GM12878 (cell line): Measurements from ENCODE around the gene BTBD19. TPM values are rescaled to one million over a fixed set of nuclear protein-coding genes. Genes with fewer than 3 reads are reported as not detected.
A peak's percentile ranks its signal among the peaks of the same experiment; 100 is the strongest.

ENCODE experiments used
- BCLAF1 ChIP-seq: fragments of 450-650 bp; IDR thresholded peaks from 2 replicates; pipeline ENCODE4 v1.6.1; 2017; ENCODE audit warnings: antibody characterized with exemption, mild to moderate bottlenecking, moderate library complexity
- BRCA1 ChIP-seq: IDR thresholded peaks from 2 replicates; pipeline ENCODE4 v1.6.1; 2011; ENCODE audit warnings: low read depth, low read length, improper control_type of control experiment
- E2F8 ChIP-seq: fragments of 450-650 bp; IDR thresholded peaks from 2 replicates; pipeline ENCODE4 v1.6.1; 2018; ENCODE audit warnings: mild to moderate bottlenecking, low read depth, moderate library complexity; ENCODE audit not compliant: partially characterized antibody
- E4F1 ChIP-seq: fragments of 450-650 bp; IDR thresholded peaks from 2 replicates; pipeline ENCODE4 v1.6.1; 2018; ENCODE audit warnings: borderline replicate concordance, mild to moderate bottlenecking; ENCODE audit not compliant: partially characterized antibody
- ETV6 ChIP-seq, 2 experiments: fragments of 450-650 bp in 1 of 2; IDR thresholded peaks in 1 of 2; conservative IDR thresholded peaks in 1 of 2; 2 replicates each; pipeline ENCODE4 v1.6.1; 2014; ENCODE audit warnings: antibody characterized with exemption in 1 of 2, borderline replicate concordance in 1 of 2, low read depth in 1 of 2, mild to moderate bottlenecking in 1 of 2, moderate library complexity in 1 of 2
- MEF2A ChIP-seq: IDR thresholded peaks from 2 replicates; pipeline ENCODE4 v1.6.1; 2011; ENCODE audit warnings: low read depth, mild to moderate bottlenecking, low read length, moderate library complexity; ENCODE audit not compliant: insufficient read depth
- MTA2 ChIP-seq: fragments of 450-650 bp; IDR thresholded peaks from 2 replicates; pipeline ENCODE4 v1.6.1; 2016; ENCODE audit warnings: low read depth, mild to moderate bottlenecking, moderate library complexity
- NFIC ChIP-seq: IDR thresholded peaks from 2 replicates; pipeline ENCODE4 v1.6.1; 2012; ENCODE audit warnings: low read depth, mild to moderate bottlenecking, inconsistent platforms, low read length, moderate library complexity
- NR2F1 ChIP-seq: fragments of 450-650 bp; conservative IDR thresholded peaks from 2 replicates; pipeline ENCODE4 v1.6.1; 2017; ENCODE audit warnings: mild to moderate bottlenecking
- POLR2A ChIP-seq: IDR thresholded peaks from 2 replicates; pipeline ENCODE4 v1.6.1; 2011; ENCODE audit warnings: low read depth, mild to moderate bottlenecking, low read length
- POLR2AphosphoS2 ChIP-seq: IDR thresholded peaks from 2 replicates; pipeline ENCODE4 v1.6.1; 2011; ENCODE audit warnings: low read depth, mild to moderate bottlenecking, low read length, improper control_type of control experiment, moderate library complexity
- RAD51 ChIP-seq: fragments of 450-650 bp; IDR thresholded peaks from 2 replicates; pipeline ENCODE4 v1.6.1; 2016; ENCODE audit warnings: moderate library complexity, mild to moderate bottlenecking, inconsistent platforms
- REST ChIP-seq: IDR thresholded peaks from 2 replicates; pipeline ENCODE4 v1.6.1; 2012; ENCODE audit warnings: mild to moderate bottlenecking, low read depth, low read length
- RFX5 ChIP-seq: IDR thresholded peaks from 2 replicates; pipeline ENCODE4 v1.6.1; 2011; ENCODE audit warnings: low read depth, low read length, improper control_type of control experiment
- SUPT20H ChIP-seq: IDR thresholded peaks from 2 replicates; pipeline ENCODE4 v1.6.1; 2011; ENCODE audit warnings: low read depth, mild to moderate bottlenecking, low read length, moderate library complexity, borderline replicate concordance; ENCODE audit not compliant: control insufficient read depth
- polyA plus RNA-seq, 11 experiments: library from polyadenylated mRNA; depleted of rRNA in 4 of 11; unstranded in 6 of 11; stranded (reverse) in 5 of 11; fragments of >200 nt; fragmentation: Nextera tagmentation in 4 of 11; fragmentation: Illumina TruSeq in 1 of 11; extraction: Ambion mirVana in 4 of 11; extraction: Trizol in 1 of 11; gene quantifications; 1 replicate in 1 of 11; 2 replicates in 10 of 11; pipeline versions ENCODE4 v1.2.1 to v1.2.3, GENCODE V29; 2011 to 2016; ENCODE audit warnings: inconsistent platforms in 2 of 11, missing spikeins in 2 of 11, low read depth in 1 of 11
- total RNA-seq, 4 experiments: library from RNA; depleted of rRNA in 3 of 4; stranded (reverse); fragments of >200 nt in 3 of 4; fragmentation: Illumina TruSeq in 1 of 4; extraction: Trizol in 1 of 4; gene quantifications; 2 replicates each; pipeline versions ENCODE4 v1.2.1 to v1.2.3, GENCODE V29; 2013 to 2021

Gene BTBD19
- total and polyA plus RNA-seq, 10 of the 15 experiments (the other 5 are each of a cell fraction or from before 2014, with no cell fraction given): 0.13 to 2.7 (median 0.42) TPM

GRCh38 chr1:44807364-44808062 is 810 bp upstream of the BTBD19 start (continued):
- no peak for TF ChIP-seq BCLAF1
- 0 out of 2 replicates have a peak, but pooled peaks have one; percentile 28 for TF ChIP-seq MEF2A
- TF ChIP-seq E4F1: peak; percentile 11
- no peak for TF ChIP-seq NFIC
- TF ChIP-seq POLR2AphosphoS2: no peak; the same call in 1 of the 2 replicates
- TF ChIP-seq E2F8: peak; percentile 43
- no peak; the same call in none of the 2 replicates for TF ChIP-seq POLR2A
- 0 out of 2 replicates have a peak, but pooled peaks have one; percentile 49 for TF ChIP-seq MTA2
- no peak for TF ChIP-seq SUPT20H
- peak in 1 of 2 experiments; percentile 66; a peak in 2 of 4 replicates for TF ChIP-seq ETV6 (conservative IDR thresholded peaks at IDR 0.05 in 1 of 2, IDR thresholded peaks at IDR 0.05 in 1 of 2; ENCODE audit: borderline replicate concordance in 1 of 2, low read depth in 1 of 2)
- TF ChIP-seq BRCA1: 0 out of 2 replicates have a peak, but pooled peaks have one; percentile 17
- no peak for TF ChIP-seq REST
- TF ChIP-seq NR2F1: no peak; the same call in 1 of the 2 replicates
- TF ChIP-seq RFX5: peak; percentile 78
- no peak for TF ChIP-seq RAD51
